GM06990 (cell line): ENCODE data around the gene FASTK.

Experiments
- DNase-seq: peaks from one replicate; pipeline ENCODE4 v3.0.0-alpha.2; 2011; ENCODE audit not compliant: insufficient read length; ENCODE audit errors: extremely low read depth
- H3K27me3 ChIP-seq: replicated peaks from 2 replicates; pipeline ENCODE4 v1.6.0; 2011; ENCODE audit warnings: low read length; ENCODE audit not compliant: control insufficient read depth, insufficient read depth
- H3K36me3 ChIP-seq: 2 replicates; pipeline ENCODE4 v1.5.1; 2011; ENCODE audit warnings: low read length; ENCODE audit not compliant: control insufficient read depth, insufficient read depth
- H3K4me3 ChIP-seq: replicated peaks from 2 replicates; pipeline ENCODE4 v1.5.1; 2011; ENCODE audit warnings: low read depth, mild to moderate bottlenecking, control low read depth, low read length
- CTCF ChIP-seq: IDR thresholded peaks from 2 replicates; pipeline ENCODE4 v1.5.1; 2011; ENCODE audit warnings: low read length, control low read depth, mild to moderate bottlenecking, inconsistent platforms; ENCODE audit not compliant: insufficient read depth, poor library complexity, severe bottlenecking

Gene FASTK

GRCh38 chr7:151088019-151088855, 7.6 kb upstream of the FASTK start:
- TF ChIP-seq CTCF = no peak
- Histone ChIP-seq H3K4me3 (peak overlapping the region; percentile 88), H3K36me3 (no peaks in the 10 kb centered on the region; the same call in 1 of the 2 replicates), H3K27me3 (no peaks in the 10 kb centered on the region)
- DNase-seq = no peak

- H3K4me3 ChIP-seq = peak overlapping the region; percentile 88
- no peaks in the 10 kb centered on the region; the same call in 1 of the 2 replicates for H3K36me3 ChIP-seq
- H3K27me3 ChIP-seq = no peaks in the 10 kb centered on the region
- TF ChIP-seq CTCF = no peak
- peak; percentile 74 for DNase-seq
Measured at GRCh38 chr7:151087245-151088018, 6.8 kb upstream of the FASTK start.

- DNase-seq = peak; percentile 60
- H3K27me3 ChIP-seq = no peaks in the 10 kb centered on the region
Measured at GRCh38 chr7:151086802-151087244, 6.2 kb upstream of the FASTK start.

GRCh38 chr7:151085691-151086620, 5.3 kb upstream of the FASTK start, which contains the start of gene AGAP3:
TSS of gene AGAP3 (plus strand) at chr7:151086475. CDS start at chr7:151086742, 267 bp downstream.
- Histone ChIP-seq H3K36me3 (no peaks in the 10 kb centered on the region), H3K27me3 (no peaks in the 10 kb centered on the region)
- DNase-seq = peak; percentile 81

More at GRCh38 chr7:151086802-151087244, 6.2 kb upstream of the FASTK start:
- Histone ChIP-seq H3K36me3 (no peaks in the 10 kb centered on the region), H3K4me3 (peak overlapping the region; percentile 88)
- no peak for TF ChIP-seq CTCF

More at GRCh38 chr7:151085691-151086620, 5.3 kb upstream of the FASTK start, which contains the start of gene AGAP3:
- peak within 1 kb of the TSS; percentile 88 for H3K4me3 ChIP-seq
- TF ChIP-seq CTCF = no peak
